ENCODE results near the gene DKC1. TPM values are rescaled to one million over a fixed set of nuclear protein-coding genes. Genes with fewer than 3 reads are reported as not detected.

DKC1 gene
- total RNA-seq, 1 experiment from 2014 or later, result 123 TPM

DNA sequence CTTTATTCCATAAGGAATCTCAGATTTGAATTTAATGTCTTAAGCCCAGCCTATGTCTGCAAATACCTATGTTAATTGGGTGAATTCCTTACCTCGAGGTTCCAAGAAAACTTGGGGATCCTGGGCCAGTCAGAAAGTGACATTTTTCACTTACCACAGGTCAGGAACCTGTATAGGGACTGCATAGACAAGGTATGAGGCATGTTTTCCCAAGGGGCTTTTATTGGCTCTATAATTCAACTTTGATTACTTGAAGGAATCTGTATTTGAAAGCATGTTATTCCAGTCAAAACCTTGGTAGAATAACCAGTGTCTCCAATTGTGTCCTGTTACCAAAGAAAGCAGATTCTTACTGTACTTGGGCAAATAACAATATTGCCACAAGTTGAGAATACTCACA lies 51.1 kb downstream of the DKC1 start:
- no peak for TF ChIP-seq SRF (IDR thresholded peaks at IDR 0.05; ENCODE audit: low read depth)
- no peak for TF ChIP-seq YY1 (IDR thresholded peaks at IDR 0.05; ENCODE audit: extremely low read depth, insufficient replicate concordance, low read depth, low read length)
- TF ChIP-seq FOSL1 (IDR thresholded peaks at IDR 0.05; ENCODE audit: low read depth), result no peak
- no peak for TF ChIP-seq SP1 (IDR thresholded peaks at IDR 0.05; ENCODE audit: low read depth)
- TF ChIP-seq POLR2AphosphoS5 (IDR thresholded peaks at IDR 0.05; ENCODE audit: low read depth, low read length), result no peak
- TF ChIP-seq, protein P1, sequence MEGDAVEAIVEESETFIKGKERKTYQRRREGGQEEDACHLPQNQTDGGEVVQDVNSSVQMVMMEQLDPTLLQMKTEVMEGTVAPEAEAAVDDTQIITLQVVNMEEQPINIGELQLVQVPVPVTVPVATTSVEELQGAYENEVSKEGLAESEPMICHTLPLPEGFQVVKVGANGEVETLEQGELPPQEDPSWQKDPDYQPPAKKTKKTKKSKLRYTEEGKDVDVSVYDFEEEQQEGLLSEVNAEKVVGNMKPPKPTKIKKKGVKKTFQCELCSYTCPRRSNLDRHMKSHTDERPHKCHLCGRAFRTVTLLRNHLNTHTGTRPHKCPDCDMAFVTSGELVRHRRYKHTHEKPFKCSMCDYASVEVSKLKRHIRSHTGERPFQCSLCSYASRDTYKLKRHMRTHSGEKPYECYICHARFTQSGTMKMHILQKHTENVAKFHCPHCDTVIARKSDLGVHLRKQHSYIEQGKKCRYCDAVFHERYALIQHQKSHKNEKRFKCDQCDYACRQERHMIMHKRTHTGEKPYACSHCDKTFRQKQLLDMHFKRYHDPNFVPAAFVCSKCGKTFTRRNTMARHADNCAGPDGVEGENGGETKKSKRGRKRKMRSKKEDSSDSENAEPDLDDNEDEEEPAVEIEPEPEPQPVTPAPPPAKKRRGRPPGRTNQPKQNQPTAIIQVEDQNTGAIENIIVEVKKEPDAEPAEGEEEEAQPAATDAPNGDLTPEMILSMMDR (IDR thresholded peaks at IDR 0.05 in 2 of 3, conservative IDR thresholded peaks at IDR 0.05 in 1 of 3; ENCODE audit: borderline replicate concordance in 1 of 3, insufficient read depth in 1 of 3, low read depth in 2 of 3, low read length in 2 of 3), result no peak
- no peak for TF ChIP-seq JUND (IDR thresholded peaks at IDR 0.05)
- H3K27ac ChIP-seq (ENCODE audit: low read depth, low read length), result no peak overlapping the region
- CTCF ChIA-PET, result no interaction called here
- H3K4me3 ChIP-seq (replicated peaks in 1 of 2; ENCODE audit: low read depth in 1 of 2, low read length in 2 of 2), result no peak overlapping the region
- H2AFZ ChIP-seq (ENCODE audit: low read depth, low read length, poor library complexity, severe bottlenecking), result no peak overlapping the region
- H3K27me3 ChIP-seq (ENCODE audit: insufficient read depth, low read length), result no peaks in the 10 kb centered on the region
- DNase-seq (ENCODE audit: low read depth, low spot score), result no peak
- no peaks in the 10 kb centered on the region for H3K36me3 ChIP-seq (ENCODE audit: control insufficient read depth in 1 of 2, insufficient read depth in 2 of 2, low read length in 2 of 2)
- POLR2A ChIA-PET, result no interaction called here
- no peaks in the 10 kb centered on the region for H3K79me2 ChIP-seq (ENCODE audit: insufficient read depth, low read length)
- no peak for ATAC-seq
- no peaks in the 10 kb centered on the region for H3K9me3 ChIP-seq (ENCODE audit: control insufficient read depth in 1 of 2, insufficient read depth in 1 of 2, low read depth in 1 of 2, low read length in 2 of 2)
- no TSS peak for BruUV-seq (replicated peaks)
- intact Hi-C loops (cut with micrococcal nuclease), result no loop called here
- RAD21 ChIA-PET (ENCODE audit: low non-redundant PET in 1 of 2, low total read pairs in 2 of 2, uncharacterized antibody in 2 of 2, unreplicated experiment in 2 of 2), result no interaction called here
- no peak overlapping the region for H3K4me2 ChIP-seq (ENCODE audit: low read length)
- H4K20me1 ChIP-seq (ENCODE audit: insufficient read depth), result no peaks in the 10 kb centered on the region
- no peak overlapping the region for H3K9ac ChIP-seq (ENCODE audit: low read length)
- no peaks in the 10 kb centered on the region for H3K4me1 ChIP-seq (ENCODE audit: control insufficient read depth in 1 of 2, insufficient read depth in 2 of 2, low read length in 2 of 2)
- H3K9me2 ChIP-seq (ENCODE audit: insufficient read depth), result no peaks in the 10 kb centered on the region

DNA sequence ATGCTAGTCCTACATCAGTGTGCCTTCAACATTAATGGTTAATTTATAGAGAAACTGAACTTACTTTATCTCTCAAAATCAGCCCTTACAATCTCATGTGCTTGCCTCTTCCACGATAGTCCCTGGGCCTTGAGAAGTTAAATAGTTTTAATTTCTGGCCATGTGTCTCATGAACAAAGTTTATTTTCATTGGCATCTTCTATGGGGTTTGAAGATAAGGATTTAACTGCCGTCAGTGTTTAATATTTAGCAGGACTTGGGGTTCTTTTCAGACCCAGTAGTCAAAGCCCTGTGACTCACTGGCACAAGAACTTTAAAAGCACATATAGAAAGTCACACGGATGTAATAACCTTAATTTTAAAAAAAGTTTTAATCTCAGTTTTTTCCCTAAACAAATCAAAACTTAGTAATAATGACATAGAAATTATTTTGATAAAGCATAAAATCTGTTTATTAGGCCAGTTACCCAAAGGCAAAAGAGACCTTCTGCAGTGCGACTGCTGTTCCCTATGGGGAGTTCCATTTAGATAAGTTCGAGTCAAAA lies 52.7 kb downstream of the DKC1 start:
- ChIA-PET CTCF (no interaction called here), RAD21 (ENCODE audit: low non-redundant PET in 1 of 2, low total read pairs in 2 of 2, uncharacterized antibody in 2 of 2, unreplicated experiment in 2 of 2) (no interaction called here), POLR2A (no interaction called here)
- Histone ChIP-seq H3K9me3 (ENCODE audit: control insufficient read depth in 1 of 2, insufficient read depth in 1 of 2, low read depth in 1 of 2, low read length in 2 of 2) (no peaks in the 10 kb centered on the region), H3K79me2 (ENCODE audit: insufficient read depth, low read length) (no peaks in the 10 kb centered on the region), H3K4me1 (ENCODE audit: control insufficient read depth in 1 of 2, insufficient read depth in 2 of 2, low read length in 2 of 2) (no peaks in the 10 kb centered on the region), H3K27me3 (ENCODE audit: insufficient read depth, low read length) (no peaks in the 10 kb centered on the region), H3K27ac (ENCODE audit: low read depth, low read length) (no peak overlapping the region), H3K9me2 (ENCODE audit: insufficient read depth) (no peaks in the 10 kb centered on the region), H2AFZ (ENCODE audit: low read depth, low read length, poor library complexity, severe bottlenecking) (no peak overlapping the region), H3K4me2 (ENCODE audit: low read length) (no peak overlapping the region), H4K20me1 (ENCODE audit: insufficient read depth) (no peaks in the 10 kb centered on the region), H3K9ac (ENCODE audit: low read length) (no peak overlapping the region), H3K36me3 (ENCODE audit: control insufficient read depth in 1 of 2, insufficient read depth in 2 of 2, low read length in 2 of 2) (no peaks in the 10 kb centered on the region), H3K4me3 (replicated peaks in 1 of 2; ENCODE audit: low read depth in 1 of 2, low read length in 2 of 2) (no peak overlapping the region)
- intact Hi-C loops (cut with micrococcal nuclease), result no loop called here
- no peak for ATAC-seq
- no TSS peak for BruUV-seq (replicated peaks)
- DNase-seq (ENCODE audit: low read depth, low spot score), result no peak
- TF ChIP-seq YY1 (IDR thresholded peaks at IDR 0.05; ENCODE audit: extremely low read depth, insufficient replicate concordance, low read depth, low read length) (no peak), ATF3 (IDR thresholded peaks at IDR 0.05) (no peak), POLR2AphosphoS5 (IDR thresholded peaks at IDR 0.05; ENCODE audit: low read depth, low read length) (no peak), CBX3 (IDR thresholded peaks at IDR 0.05; ENCODE audit: low read depth) (no peak), ELF1 (IDR thresholded peaks at IDR 0.05; ENCODE audit: borderline replicate concordance, low read depth) (no peak), REST (IDR thresholded peaks at IDR 0.05; ENCODE audit: low read depth) (no peak), ZBTB33 (IDR thresholded peaks at IDR 0.05; ENCODE audit: extremely low read depth, insufficient replicate concordance, low read length) (no peak)

Measured in HCT116 (cell line).